Activated CD8-positive, alpha-beta memory T cell treated with anti-CD3 and anti-CD28 coated beads, Interleukin-2, amount 10 ng/mL, durations not matched to agents 7 days and 5 days (primary cell): ENCODE measurements around the gene CCDC154. TPM values are rescaled to one million over a fixed set of nuclear protein-coding genes. Genes with fewer than 3 reads are reported as not detected.

Source experiments
- ATAC-seq: fragments of 150-1000 bp; cut with Tn5 transposase; one replicate; pipeline ENCODE4 v1.10.0; 2021; ENCODE audit warnings: moderate library complexity
- CTCF ChIA-PET: fragments of 350-600 bp; sonication (Branson Sonifier 250); formaldehyde crosslinking; loops from one replicate; lab custom pipeline; 2021; ENCODE audit warnings: antibody characterized with exemption; lab: Charles Lee
- DNase-seq: peaks from one replicate; pipeline ENCODE4 v3.0.0-alpha.2; 2020
- H3K27ac Mint-ChIP-seq: one replicate; pipeline ENCODE4 v1.8.0; 2021; ENCODE audit warnings: mild to moderate bottlenecking, mixed read lengths
- H3K27me3 Mint-ChIP-seq: one replicate; pipeline ENCODE4 v1.8.0; 2021; ENCODE audit warnings: mixed read lengths
- H3K36me3 Mint-ChIP-seq: one replicate; pipeline ENCODE4 v1.8.0; 2021; ENCODE audit warnings: mild to moderate bottlenecking, mixed read lengths
- H3K4me1 Mint-ChIP-seq: one replicate; pipeline ENCODE4 v1.8.0; 2021; ENCODE audit warnings: mixed read lengths
- H3K4me3 Mint-ChIP-seq: one replicate; pipeline ENCODE4 v1.8.0; 2021; ENCODE audit warnings: mild to moderate bottlenecking, moderate library complexity, mixed read lengths
- H3K9me3 Mint-ChIP-seq: one replicate; pipeline ENCODE4 v1.8.0; 2022; ENCODE audit warnings: low read depth, mixed read lengths
- total RNA-seq, 2 experiments: library from RNA; stranded (reverse); gene quantifications; one replicate each; pipeline ENCODE4 v1.2.3, GENCODE V29; 2021

CCDC154 gene
- total RNA-seq, 2 experiments from 2014 or later = 2.0 to 2.9 TPM

- Mint-ChIP-seq H3K36me3 (no peaks in the 10 kb centered on the region), H3K9me3 (no peaks in the 10 kb centered on the region), H3K4me1 (no peaks in the 10 kb centered on the region), H3K4me3 (no peak overlapping the region), H3K27ac (no peak overlapping the region), H3K27me3 (no peaks in the 10 kb centered on the region)
- CTCF ChIA-PET = no interaction called here
- no peak for ATAC-seq
- DNase-seq = no peak
Measured at GRCh38 chr16:1387331-1387730, 57.0 kb downstream of the CCDC154 start.

- ATAC-seq = no peak
- H3K36me3 Mint-ChIP-seq = no peaks in the 10 kb centered on the region
- H3K27me3 Mint-ChIP-seq = no peaks in the 10 kb centered on the region
- no peak for DNase-seq
- peaks cover under 1% of the 10 kb centered on the region for H3K4me1 Mint-ChIP-seq
- H3K27ac Mint-ChIP-seq = no peak overlapping the region
- no peak overlapping the region for H3K4me3 Mint-ChIP-seq
- H3K9me3 Mint-ChIP-seq = no peaks in the 10 kb centered on the region
- CTCF ChIA-PET = no interaction called here
Measured at GRCh38 chr16:1385232-1385631, 59.1 kb downstream of the CCDC154 start.

Other genes with a start within 250 kb of the CCDC154 start
- gene TPSG1, start 219.3 kb downstream of the CCDC154 start, total RNA-seq = not detected
- gene TPSB2, start 214.4 kb downstream of the CCDC154 start, total RNA-seq = not detected
- gene TPSAB1, start 203.9 kb downstream of the CCDC154 start, total RNA-seq = not detected
- gene TPSD1, start 188.5 kb downstream of the CCDC154 start, total RNA-seq = not detected
- 100 to 1,000 TPM; 224 to 253 TPM for gene UBE2I, start 134.9 kb downstream of the CCDC154 start, total RNA-seq
- under 1 TPM; 0.45 to 0.53 TPM for gene BAIAP3, start 110.9 kb downstream of the CCDC154 start, total RNA-seq
- 10 to 100 TPM; 52.9 to 57.8 TPM for gene TSR3, start 92.7 kb downstream of the CCDC154 start, total RNA-seq
- gene GNPTG, start 92.6 kb downstream of the CCDC154 start, total RNA-seq = 10 to 100 TPM; 29.3 to 33.0 TPM
- 10 to 100 TPM; 30.1 to 43.0 TPM for gene UNKL, start 29.9 kb downstream of the CCDC154 start, total RNA-seq
- gene UQCC4, start 23.8 kb downstream of the CCDC154 start, total RNA-seq = 10 to 100 TPM; 15.7 to 18.5 TPM
- under 1 TPM in 1 of 2 experiments, not detected in 1; 0.33 TPM for gene PERCC1, start 13.5 kb downstream of the CCDC154 start, total RNA-seq
- 10 to 100 TPM; 53.0 to 60.5 TPM for gene CLCN7, start 30.5 kb upstream of the CCDC154 start, total RNA-seq
- not detected for gene PTX4, start 44.4 kb upstream of the CCDC154 start, total RNA-seq
- 10 to 100 TPM; 60.7 to 63.8 TPM for gene TELO2, start 48.8 kb upstream of the CCDC154 start, total RNA-seq
- gene TMEM204, start 89.1 kb upstream of the CCDC154 start, total RNA-seq = 10 to 100 TPM; 34.7 to 37.1 TPM
- 1 to 10 TPM; 6.3 to 8.3 TPM for gene IFT140, start 167.5 kb upstream of the CCDC154 start, total RNA-seq
- 10 to 100 TPM; 26.8 to 31.1 TPM for gene CRAMP1, start 167.8 kb upstream of the CCDC154 start, total RNA-seq
- 10 to 100 TPM; 55.0 to 62.4 TPM for gene JPT2, start 233.7 kb upstream of the CCDC154 start, total RNA-seq